ENCODE data around the gene HMGCR.
A peak's percentile ranks its signal among the peaks of the same experiment; 100 is the strongest.
"Not testable (repeated sequence)": the region's sequence is repeated elsewhere in the genome, so short reads cannot be mapped to it uniquely, and the experiment has no call there.

HMGCR gene

GRCh38 chr5:75336615-75337336 lies at the start of gene HMGCR:
Gene HMGCR, plus strand, starts transcription at chr5:75337220. Its CDS starts 5,386 bp downstream, at chr5:75342606.
- DNase-seq, result peak; percentile 95 to 97

- DNase-seq, result not testable (repeated sequence)
Observed at GRCh38 chr5:75291844-75292243, 45.2 kb upstream of the HMGCR start.

GRCh38 chr5:75300084-75300483 lies 36.9 kb upstream of the HMGCR start:
- no peak for DNase-seq

GRCh38 chr5:75303419-75303818 lies 33.6 kb upstream of the HMGCR start:
- no peak for DNase-seq

- not testable (repeated sequence) for DNase-seq
Observed at GRCh38 chr5:75304486-75304885, 32.5 kb upstream of the HMGCR start.

- DNase-seq, result no peak
Observed at GRCh38 chr5:75306746-75307145, 30.3 kb upstream of the HMGCR start.

- DNase-seq, result no peak
Observed at GRCh38 chr5:75310212-75310611, 26.8 kb upstream of the HMGCR start.

- DNase-seq, result not testable (repeated sequence)
Observed at GRCh38 chr5:75319148-75319547, 17.9 kb upstream of the HMGCR start.

- no peak for DNase-seq
Observed at GRCh38 chr5:75319638-75320037, 17.4 kb upstream of the HMGCR start.

GRCh38 chr5:75320371-75320770 lies 16.6 kb upstream of the HMGCR start:
- no peak for DNase-seq

GRCh38 chr5:75322066-75322465 lies 15.0 kb upstream of the HMGCR start:
- no peak for DNase-seq

- peak; percentile 45 to 58 for DNase-seq
Observed at GRCh38 chr5:75324791-75325190, 12.2 kb upstream of the HMGCR start.

GRCh38 chr5:75325242-75325641 lies 11.8 kb upstream of the HMGCR start:
- no peak for DNase-seq

- no peak for DNase-seq
Observed at GRCh38 chr5:75330404-75330803, 6.6 kb upstream of the HMGCR start.

- DNase-seq, result no peak
Observed at GRCh38 chr5:75331095-75332090, 5.6 kb upstream of the HMGCR start.

- DNase-seq, result not testable (repeated sequence)
Observed at GRCh38 chr5:75333759-75334158, 3.3 kb upstream of the HMGCR start.

GRCh38 chr5:75334413-75334812 lies 2.6 kb upstream of the HMGCR start:
- not testable (repeated sequence) for DNase-seq

GRCh38 chr5:75335486-75335885 lies 1.5 kb upstream of the HMGCR start:
- no peak for DNase-seq

- no peak for DNase-seq
Observed at GRCh38 chr5:75335952-75336614, 937 bp upstream of the HMGCR start.

- peak; percentile 61 to 62 for DNase-seq
Observed at GRCh38 chr5:75337366-75338021, 474 bp downstream of the HMGCR start.

- DNase-seq, result no peak
Observed at GRCh38 chr5:75338408-75338807, 1.4 kb downstream of the HMGCR start.

GRCh38 chr5:75340714-75341478 lies 3.9 kb downstream of the HMGCR start:
- no peak for DNase-seq
